HepG2 (cell line): ENCODE data around the gene FBP1. TPM values are rescaled to one million over a fixed set of nuclear protein-coding genes. Genes with fewer than 3 reads are reported as not detected.

Experiments
- ARNT ChIP-seq: fragments of 450-650 bp; IDR thresholded peaks from 2 replicates; pipeline ENCODE4 v1.6.1; 2017
- CBFB ChIP-seq: sonication (generic); formaldehyde crosslinking; IDR thresholded peaks from 2 replicates; pipeline ENCODE4 v1.4.0; 2020; ENCODE audit warnings: missing genetic modification reagents
- CBX1 ChIP-seq: IDR thresholded peaks from one replicate; pipeline ENCODE4 v1.6.1; 2016; ENCODE audit warnings: antibody characterized with exemption, low read depth
- CEBPB ChIP-seq: IDR thresholded peaks from 2 replicates; pipeline ENCODE4 v1.6.1; 2011; ENCODE audit warnings: low read depth, low read length, improper control_type of control experiment, borderline replicate concordance
- FOXA3 ChIP-seq: IDR thresholded peaks from 2 replicates; pipeline ENCODE4 v1.6.1; 2016; ENCODE audit warnings: missing genetic modification reagents, missing compliant biosample characterization
- IRF1 ChIP-seq: sonication (generic); formaldehyde crosslinking; IDR thresholded peaks from 2 replicates; pipeline ENCODE4 v1.4.0; 2020; ENCODE audit warnings: low read depth, mild to moderate bottlenecking, missing genetic modification reagents
- MXD4 ChIP-seq: IDR thresholded peaks from 2 replicates; pipeline ENCODE4 v1.6.1; 2016; ENCODE audit warnings: mild to moderate bottlenecking, missing biosample characterization, missing genetic modification reagents
- MXI1 ChIP-seq: IDR thresholded peaks from 3 replicates; pipeline ENCODE4 v1.6.1; 2012; ENCODE audit warnings: low read depth, low read length, inconsistent platforms, borderline replicate concordance
- NCOA2 ChIP-seq: sonication (generic); formaldehyde crosslinking; IDR thresholded peaks from 2 replicates; pipeline ENCODE4 v1.8.0; 2022; ENCODE audit warnings: inconsistent platforms
- POLR2G ChIP-seq: fragments of 200-400 bp; formaldehyde crosslinking; IDR thresholded peaks from 2 replicates; pipeline ENCODE4 v1.6.1; 2018; ENCODE audit warnings: mild to moderate bottlenecking, low read depth, low read length, moderate library complexity
- SPEN ChIP-seq: sonication (generic); formaldehyde crosslinking; IDR thresholded peaks from 2 replicates; pipeline ENCODE4 v1.5.1; 2020; ENCODE audit warnings: low read depth, mild to moderate bottlenecking, missing genetic modification reagents
- TBP ChIP-seq: sonication (generic); formaldehyde crosslinking; IDR thresholded peaks from 2 replicates; pipeline ENCODE4 v1.5.0; 2020; ENCODE audit warnings: missing genetic modification reagents
- ZNF121 ChIP-seq: sonication (generic); formaldehyde crosslinking; IDR thresholded peaks from 2 replicates; pipeline ENCODE4 v1.5.0; 2020; ENCODE audit warnings: mild to moderate bottlenecking, missing genetic modification reagents
- ZNF205 ChIP-seq: IDR thresholded peaks from 2 replicates; pipeline ENCODE4 v1.6.1; 2018; ENCODE audit warnings: missing biosample characterization, missing genetic modification reagents
- ZNF251 ChIP-seq: sonication (generic); formaldehyde crosslinking; IDR thresholded peaks from 2 replicates; pipeline ENCODE4 v1.9.0; 2021; ENCODE audit warnings: mild to moderate bottlenecking, missing genetic modification reagents
- ZNF30 ChIP-seq: sonication (generic); formaldehyde crosslinking; IDR thresholded peaks from 2 replicates; pipeline ENCODE4 v1.5.0; 2020; ENCODE audit warnings: mild to moderate bottlenecking, missing genetic modification reagents
- ZNF33B ChIP-seq: sonication (generic); formaldehyde crosslinking; IDR thresholded peaks from 2 replicates; pipeline ENCODE4 v1.5.1; 2020; ENCODE audit warnings: mild to moderate bottlenecking, missing genetic modification reagents
- ZNF547 ChIP-seq: sonication (generic); formaldehyde crosslinking; IDR thresholded peaks from 2 replicates; pipeline ENCODE4 v1.5.1; 2020; ENCODE audit warnings: mild to moderate bottlenecking, missing genetic modification reagents
- ZNF605 ChIP-seq: sonication (generic); formaldehyde crosslinking; IDR thresholded peaks from 2 replicates; pipeline ENCODE4 v1.8.0; 2022; ENCODE audit warnings: mild to moderate bottlenecking, missing genetic modification reagents
- polyA plus RNA-seq, 8 experiments: library from polyadenylated mRNA; depleted of rRNA in 3 of 8; stranded (reverse) in 7 of 8; unstranded in 1 of 8; fragments of >200 nt; fragmentation: Illumina TruSeq in 4 of 8; extraction: Trizol in 4 of 8; gene quantifications; 2 replicates each; pipeline versions ENCODE4 v1.2.1 to v1.2.3, GENCODE V29; 2011 to 2016; ENCODE audit warnings: low read depth in 4 of 8, missing spikeins in 1 of 8, mixed read lengths in 1 of 8; ENCODE audit not compliant: insufficient read depth in 1 of 8
- total RNA-seq, 5 experiments: library from RNA; depleted of rRNA; stranded (reverse); fragments of >200 nt; fragmentation: Illumina TruSeq; extraction: Trizol; gene quantifications; 2 replicates each; pipeline ENCODE4 v1.2.3, GENCODE V29; 2016; ENCODE audit warnings: low read depth in 1 of 5
- TF ChIP-seq, protein P1 (sequence below): sonication (generic); formaldehyde crosslinking; IDR thresholded peaks from 2 replicates; pipeline ENCODE4 v1.4.0; 2020; ENCODE audit warnings: mild to moderate bottlenecking, missing genetic modification reagents
- TF ChIP-seq, protein P2 (sequence below): sonication (generic); formaldehyde crosslinking; IDR thresholded peaks from 2 replicates; pipeline ENCODE4 v1.4.0; 2020; ENCODE audit warnings: missing genetic modification reagents, borderline replicate concordance
- TF ChIP-seq, protein P3 (sequence below): sonication (generic); formaldehyde crosslinking; IDR thresholded peaks from 2 replicates; pipeline ENCODE4 v1.5.1; 2020; ENCODE audit warnings: missing genetic modification reagents, mild to moderate bottlenecking, borderline replicate concordance
- TF ChIP-seq, protein P4 (sequence below): sonication (generic); formaldehyde crosslinking; IDR thresholded peaks from 2 replicates; pipeline ENCODE4 v1.5.1; 2020; ENCODE audit warnings: missing genetic modification reagents, mild to moderate bottlenecking, borderline replicate concordance

Gene FBP1
- total and polyA plus RNA-seq, 2 of the 13 experiments (the other 11 are each of a cell fraction or from before 2014, with no cell fraction given): 0.29 to 0.53 TPM

DNA sequence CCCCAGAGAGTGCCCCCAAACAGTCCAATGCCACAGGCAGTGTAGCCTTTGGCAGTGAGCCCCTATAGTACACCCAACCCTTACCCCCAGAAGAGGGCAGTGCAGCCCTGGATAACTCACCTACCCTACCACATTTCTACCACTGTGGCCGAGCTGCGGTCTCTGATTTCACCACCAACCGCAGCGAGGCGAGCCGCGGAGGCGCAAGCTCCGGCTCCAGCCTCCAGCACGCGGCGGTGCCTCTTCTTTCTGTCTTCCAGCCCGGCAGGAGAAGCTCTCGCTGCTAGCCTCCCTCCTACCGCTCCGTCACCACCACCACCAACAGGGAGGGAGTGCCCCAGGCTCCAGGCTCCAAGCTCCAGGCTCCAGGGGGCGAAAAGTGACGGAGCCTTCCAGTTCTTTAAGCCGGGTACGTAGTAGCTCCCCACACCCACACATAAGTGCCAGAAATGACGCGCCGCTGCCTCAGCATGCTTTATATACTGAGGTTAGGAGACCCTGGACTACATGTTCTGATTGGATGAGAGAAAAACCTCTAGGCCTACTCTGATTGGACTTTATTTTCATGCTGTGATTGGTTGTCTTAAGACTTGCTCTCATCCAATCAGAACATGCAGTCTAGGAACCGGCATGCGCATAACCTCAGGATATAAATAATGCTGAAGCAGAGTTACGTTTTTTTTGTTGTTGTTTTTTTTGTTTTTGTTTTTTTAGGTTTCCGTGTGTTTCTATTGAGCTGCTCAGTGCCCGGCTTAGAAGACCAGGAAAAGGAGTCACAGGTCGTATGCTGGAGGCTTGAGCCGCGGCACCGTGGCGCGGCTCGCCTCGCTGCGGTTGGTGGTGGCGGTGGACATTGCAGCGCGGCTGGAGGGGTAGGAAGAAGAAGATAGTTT is 84.6 kb downstream of the FBP1 start, which contains the start of gene PCAT7 (continued):
- TF ChIP-seq, protein P1, sequence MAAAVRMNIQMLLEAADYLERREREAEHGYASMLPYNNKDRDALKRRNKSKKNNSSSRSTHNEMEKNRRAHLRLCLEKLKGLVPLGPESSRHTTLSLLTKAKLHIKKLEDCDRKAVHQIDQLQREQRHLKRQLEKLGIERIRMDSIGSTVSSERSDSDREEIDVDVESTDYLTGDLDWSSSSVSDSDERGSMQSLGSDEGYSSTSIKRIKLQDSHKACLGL: peak; percentile 42; the same call in 1 of the 2 replicates
- no peak; the same call in 1 of the 2 replicates for TF ChIP-seq CBFB (CRISPR knock-in tag)
- TF ChIP-seq ZNF547 (CRISPR knock-in tag): peak; percentile 49; the same call in 1 of the 2 replicates
- 0 out of 2 replicates have a peak, but pooled peaks have one; percentile 66 for TF ChIP-seq ZNF33B (CRISPR knock-in tag)
- TF ChIP-seq ARNT: no peak
- TF ChIP-seq, protein P2, sequence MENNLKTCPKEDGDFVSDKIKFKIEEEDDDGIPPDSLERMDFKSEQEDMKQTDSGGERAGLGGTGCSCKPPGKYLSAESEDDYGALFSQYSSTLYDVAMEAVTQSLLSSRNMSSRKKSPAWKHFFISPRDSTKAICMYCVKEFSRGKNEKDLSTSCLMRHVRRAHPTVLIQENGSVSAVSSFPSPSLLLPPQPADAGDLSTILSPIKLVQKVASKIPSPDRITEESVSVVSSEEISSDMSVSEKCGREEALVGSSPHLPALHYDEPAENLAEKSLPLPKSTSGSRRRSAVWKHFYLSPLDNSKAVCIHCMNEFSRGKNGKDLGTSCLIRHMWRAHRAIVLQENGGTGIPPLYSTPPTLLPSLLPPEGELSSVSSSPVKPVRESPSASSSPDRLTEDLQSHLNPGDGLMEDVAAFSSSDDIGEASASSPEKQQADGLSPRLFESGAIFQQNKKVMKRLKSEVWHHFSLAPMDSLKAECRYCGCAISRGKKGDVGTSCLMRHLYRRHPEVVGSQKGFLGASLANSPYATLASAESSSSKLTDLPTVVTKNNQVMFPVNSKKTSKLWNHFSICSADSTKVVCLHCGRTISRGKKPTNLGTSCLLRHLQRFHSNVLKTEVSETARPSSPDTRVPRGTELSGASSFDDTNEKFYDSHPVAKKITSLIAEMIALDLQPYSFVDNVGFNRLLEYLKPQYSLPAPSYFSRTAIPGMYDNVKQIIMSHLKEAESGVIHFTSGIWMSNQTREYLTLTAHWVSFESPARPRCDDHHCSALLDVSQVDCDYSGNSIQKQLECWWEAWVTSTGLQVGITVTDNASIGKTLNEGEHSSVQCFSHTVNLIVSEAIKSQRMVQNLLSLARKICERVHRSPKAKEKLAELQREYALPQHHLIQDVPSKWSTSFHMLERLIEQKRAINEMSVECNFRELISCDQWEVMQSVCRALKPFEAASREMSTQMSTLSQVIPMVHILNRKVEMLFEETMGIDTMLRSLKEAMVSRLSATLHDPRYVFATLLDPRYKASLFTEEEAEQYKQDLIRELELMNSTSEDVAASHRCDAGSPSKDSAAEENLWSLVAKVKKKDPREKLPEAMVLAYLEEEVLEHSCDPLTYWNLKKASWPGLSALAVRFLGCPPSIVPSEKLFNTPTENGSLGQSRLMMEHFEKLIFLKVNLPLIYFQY (CRISPR knock-in tag): peak; percentile 51; the same call in 1 of the 2 replicates
- TF ChIP-seq, protein P3, sequence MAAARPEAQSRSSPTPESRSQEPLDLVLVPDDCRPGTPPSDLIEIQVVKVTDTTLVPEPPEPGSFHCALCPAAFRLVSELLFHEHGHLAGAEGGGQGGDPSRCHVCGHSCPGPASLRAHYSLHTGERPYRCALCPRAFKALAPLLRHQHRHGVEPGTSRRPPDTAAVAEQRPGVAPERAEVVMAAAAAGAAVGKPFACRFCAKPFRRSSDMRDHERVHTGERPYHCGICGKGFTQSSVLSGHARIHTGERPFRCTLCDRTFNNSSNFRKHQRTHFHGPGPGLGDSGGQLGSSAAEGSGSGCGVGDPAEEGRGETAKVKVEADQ (CRISPR knock-in tag): no peak
- no peak for TF ChIP-seq TBP
- peak; percentile 47 for TF ChIP-seq ZNF605
- TF ChIP-seq SPEN (CRISPR knock-in tag): no peak
- TF ChIP-seq MXD4 (CRISPR knock-in tag): no peak
- TF ChIP-seq IRF1 (CRISPR knock-in tag): peak; percentile 88; the same call in 1 of the 2 replicates
- TF ChIP-seq CBX1: no peak
- no peak for TF ChIP-seq NCOA2 (CRISPR knock-in tag)
- TF ChIP-seq FOXA3: peak; percentile 30; the same call in 1 of the 2 replicates
- TF ChIP-seq, protein P4, sequence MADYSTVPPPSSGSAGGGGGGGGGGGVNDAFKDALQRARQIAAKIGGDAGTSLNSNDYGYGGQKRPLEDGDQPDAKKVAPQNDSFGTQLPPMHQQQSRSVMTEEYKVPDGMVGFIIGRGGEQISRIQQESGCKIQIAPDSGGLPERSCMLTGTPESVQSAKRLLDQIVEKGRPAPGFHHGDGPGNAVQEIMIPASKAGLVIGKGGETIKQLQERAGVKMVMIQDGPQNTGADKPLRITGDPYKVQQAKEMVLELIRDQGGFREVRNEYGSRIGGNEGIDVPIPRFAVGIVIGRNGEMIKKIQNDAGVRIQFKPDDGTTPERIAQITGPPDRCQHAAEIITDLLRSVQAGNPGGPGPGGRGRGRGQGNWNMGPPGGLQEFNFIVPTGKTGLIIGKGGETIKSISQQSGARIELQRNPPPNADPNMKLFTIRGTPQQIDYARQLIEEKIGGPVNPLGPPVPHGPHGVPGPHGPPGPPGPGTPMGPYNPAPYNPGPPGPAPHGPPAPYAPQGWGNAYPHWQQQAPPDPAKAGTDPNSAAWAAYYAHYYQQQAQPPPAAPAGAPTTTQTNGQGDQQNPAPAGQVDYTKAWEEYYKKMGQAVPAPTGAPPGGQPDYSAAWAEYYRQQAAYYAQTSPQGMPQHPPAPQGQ: no peak
- peak; percentile 92 for TF ChIP-seq POLR2G
- TF ChIP-seq ZNF30 (CRISPR knock-in tag): no peak
- no peak for TF ChIP-seq ZNF205 (CRISPR knock-in tag)
- no peak; the same call in 2 of the 3 replicates for TF ChIP-seq MXI1
- TF ChIP-seq ZNF121: no peak
- TF ChIP-seq CEBPB: peak; percentile 18; the same call in 1 of the 2 replicates
- TF ChIP-seq ZNF251: no peak
